ENCODE results near the gene TRMT61A. TPM values are rescaled to one million over a fixed set of nuclear protein-coding genes. Genes with fewer than 3 reads are reported as not detected.
A peak's percentile ranks its signal among the peaks of the same experiment; 100 is the strongest.
"Not testable (repeated sequence)": the region's sequence is repeated elsewhere in the genome, so short reads cannot be mapped to it uniquely, and the experiment has no call there.

The TRMT61A gene
- total RNA-seq, 1 donor from 2014 or later: 5.0 TPM

- DNase-seq (no peak), ATAC-seq (ENCODE audit: poor library complexity) (no peak)
- intact Hi-C loops (cut with DNase I): no loop called here
Observed at GRCh38 chr14:103520269-103520656, 8.7 kb upstream of the TRMT61A start.

DNA sequence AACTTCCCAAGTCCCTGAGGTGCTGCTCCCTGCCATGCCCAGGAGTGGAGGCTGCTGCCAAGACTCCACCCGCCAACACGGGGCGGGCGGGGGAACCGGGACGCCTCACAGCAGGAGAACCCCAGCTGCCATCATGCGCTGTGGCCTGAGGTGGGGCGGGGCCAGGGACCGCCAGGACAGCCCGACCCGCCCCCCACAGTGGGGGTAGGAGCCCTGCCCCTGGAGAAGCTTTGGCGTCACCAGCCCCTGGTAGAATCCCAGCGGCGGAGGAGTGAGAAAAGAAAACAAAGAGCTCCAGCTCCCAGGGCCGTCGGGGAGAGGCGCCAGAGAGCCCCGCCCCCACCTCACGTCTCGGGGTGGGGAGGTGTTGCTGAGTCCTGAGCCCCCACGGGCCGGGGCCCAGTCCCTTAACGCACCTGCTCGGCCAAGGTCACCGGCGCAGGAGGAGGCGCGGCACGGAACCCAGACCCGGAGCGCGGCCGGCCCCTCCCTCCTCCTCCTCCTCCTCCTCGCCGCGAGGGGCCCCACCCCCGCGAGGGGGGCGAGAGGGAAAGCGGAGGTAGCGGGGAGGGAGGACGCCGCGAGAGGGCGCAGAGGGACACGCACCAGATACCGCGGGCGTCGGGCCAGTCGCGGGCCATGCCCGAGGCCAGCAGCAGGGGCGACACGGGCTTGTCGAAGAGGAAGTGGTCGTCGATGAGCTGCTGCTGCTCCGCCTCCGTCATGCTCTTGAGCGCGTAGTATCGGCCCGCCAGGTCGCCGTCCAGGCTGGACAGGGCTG is 8.1 kb upstream of the TRMT61A start:
- peak; percentile 60 for ATAC-seq (ENCODE audit: poor library complexity)
- intact Hi-C loops (cut with DNase I): no loop called here

DNA sequence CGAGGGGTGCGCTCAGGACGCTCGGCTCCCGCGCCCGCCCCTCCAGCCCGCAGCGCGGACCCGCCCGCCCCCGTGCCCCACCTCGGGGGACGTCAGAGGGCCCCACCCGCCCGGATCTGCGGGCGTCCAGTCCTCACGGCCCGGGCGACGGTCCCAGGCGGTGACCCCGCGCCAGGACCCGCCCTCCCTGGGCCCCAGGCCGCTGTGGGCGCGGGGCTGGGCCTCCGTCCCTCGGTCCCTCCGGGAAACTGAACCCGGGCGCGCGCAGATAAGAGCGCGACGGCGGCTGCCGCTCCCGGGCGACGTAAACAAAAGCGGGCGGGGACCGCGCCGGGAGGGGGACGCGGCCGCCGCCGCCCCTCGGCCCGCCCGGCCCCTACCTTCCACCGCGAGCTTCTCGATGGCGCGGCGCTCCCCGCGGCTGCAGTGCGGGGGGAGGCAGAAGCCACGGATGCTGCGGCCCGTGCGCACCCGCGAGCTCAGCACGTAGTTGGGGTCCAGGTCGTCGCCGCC is 7.5 kb upstream of the TRMT61A start:
- DNase-seq (no peak), ATAC-seq (ENCODE audit: poor library complexity) (peak; percentile 53)
- intact Hi-C loops (cut with DNase I): no loop called here

More for the DNA sequence above, 8.1 kb upstream of the TRMT61A start:
- DNase-seq: peak; percentile 92

- DNase-seq: peak; percentile 59
- intact Hi-C loops (cut with DNase I): no loop called here
- no peak for ATAC-seq (ENCODE audit: poor library complexity)
Observed at GRCh38 chr14:103521951-103522563, 6.9 kb upstream of the TRMT61A start.

DNA sequence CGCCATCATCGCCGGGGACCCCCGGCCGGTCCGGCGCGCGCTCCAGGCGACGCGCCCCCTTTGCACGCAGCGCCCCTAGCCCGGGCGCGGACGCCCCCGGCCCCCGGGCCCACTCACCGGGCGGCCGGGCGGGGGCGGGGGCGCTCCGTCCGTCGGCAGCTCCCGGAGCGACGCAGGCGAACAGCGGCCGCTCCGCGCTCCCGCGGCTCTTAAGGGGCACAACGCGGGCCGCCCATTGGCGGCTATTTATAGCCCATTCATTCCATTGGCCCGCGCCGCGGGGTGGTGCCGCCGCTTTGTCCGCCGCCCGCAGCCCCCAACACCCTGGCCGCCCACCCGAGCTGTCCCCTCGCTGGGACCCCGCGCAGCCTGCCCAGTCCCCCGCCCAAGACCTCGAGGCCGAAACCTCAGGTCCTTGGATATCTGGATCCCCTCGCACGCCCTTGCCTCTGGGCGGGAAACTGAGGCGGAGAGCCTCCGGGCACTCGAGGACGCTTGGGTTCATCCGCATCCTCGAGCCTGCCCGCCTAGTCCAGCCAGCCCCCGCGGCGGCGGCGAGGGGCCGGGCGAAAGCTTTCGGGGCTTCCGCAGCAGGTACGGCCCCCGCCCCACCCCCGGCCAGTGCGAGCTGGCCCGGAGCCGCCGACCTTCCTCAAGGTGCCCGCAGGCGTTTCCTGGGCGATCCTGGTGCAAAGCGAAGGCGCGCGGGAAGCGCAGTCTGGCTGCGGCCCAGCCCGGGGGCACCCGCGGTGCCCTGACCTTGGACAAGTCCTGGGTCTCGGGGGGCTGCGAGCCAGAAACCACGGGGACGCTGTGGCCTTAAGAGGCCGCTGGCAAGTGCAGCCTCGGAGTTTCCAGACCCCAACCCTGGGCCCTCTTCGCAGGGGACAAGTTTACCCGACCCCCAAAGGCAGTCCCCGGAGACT is 6.1 kb upstream of the TRMT61A start, which contains the start of gene CKB:
TSS of gene CKB (minus strand) at position 182 of the 926 bp plus-strand sequence. CDS start 337 bp downstream, outside the sequence.
- peak; percentile 84 for DNase-seq
- peak; percentile 34 for ATAC-seq (ENCODE audit: poor library complexity)
- intact Hi-C loops (cut with DNase I): no loop called here

DNA sequence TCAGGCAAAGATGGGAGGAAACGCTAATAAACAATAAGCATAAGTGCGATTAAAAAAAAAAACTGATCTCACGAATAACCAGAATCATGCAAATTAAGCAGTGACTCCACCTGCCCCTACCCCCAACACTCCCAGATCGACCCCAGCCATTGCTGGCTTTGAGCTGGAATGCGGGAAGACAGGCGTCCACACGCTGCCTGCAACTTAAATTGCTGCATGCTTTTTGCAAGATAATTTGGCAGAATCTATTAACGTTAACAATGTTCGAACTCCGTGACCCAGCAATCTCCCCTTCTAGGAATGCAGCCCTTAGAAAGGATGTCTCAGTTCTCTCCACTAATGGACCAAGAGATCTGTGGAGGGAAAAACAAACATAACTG is 5.4 kb upstream of the TRMT61A start:
- no peak for ATAC-seq (ENCODE audit: poor library complexity)
- intact Hi-C loops (cut with DNase I): no loop called here
- DNase-seq: no peak

DNA sequence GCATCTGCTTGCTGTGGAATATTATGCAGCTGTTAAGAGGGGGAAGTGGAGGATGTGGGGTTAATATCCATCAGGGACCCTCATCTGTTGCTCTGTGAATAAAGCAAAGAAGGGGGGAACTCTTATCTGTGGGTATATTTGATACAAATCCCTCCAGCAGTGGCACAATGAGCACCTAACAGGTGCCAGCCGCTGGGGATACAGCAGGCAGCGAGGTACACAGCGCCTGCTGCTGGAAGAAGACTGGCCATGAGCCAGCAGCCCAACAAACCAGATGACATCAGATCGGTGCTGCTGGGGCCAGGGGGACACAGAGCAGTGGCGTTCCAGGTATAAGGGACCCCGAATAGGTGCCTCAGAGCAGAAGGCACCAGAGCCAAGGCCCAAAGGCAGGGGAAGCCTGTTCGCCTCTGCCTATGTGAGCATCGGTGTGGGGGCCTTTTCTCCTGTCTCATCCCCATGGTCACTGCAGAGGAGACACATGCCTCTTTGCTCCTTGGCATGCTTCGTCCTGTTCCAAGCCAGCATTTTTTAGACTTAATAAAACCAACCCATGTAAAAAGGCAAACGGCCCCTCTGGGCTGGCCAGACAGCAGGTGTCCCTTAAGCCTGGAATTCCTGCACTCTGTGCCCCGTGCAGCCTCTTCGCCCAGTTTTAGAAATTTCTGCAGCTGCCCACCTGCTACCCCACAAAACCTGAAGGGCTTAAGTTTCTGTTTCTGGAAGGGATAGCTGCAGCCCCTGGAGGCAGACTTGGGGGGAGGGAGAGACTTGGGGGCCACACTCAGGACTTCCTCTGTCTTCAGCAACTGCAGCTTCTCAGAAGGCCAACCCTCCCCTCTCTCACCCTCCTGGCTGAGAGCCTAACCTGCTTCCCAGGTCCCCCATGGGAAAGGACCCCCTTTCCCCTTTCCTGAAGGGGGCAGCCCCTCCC is 4.7 kb upstream of the TRMT61A start:
- DNase-seq: peak; percentile 42
- intact Hi-C loops (cut with DNase I): no loop called here
- no peak for ATAC-seq (ENCODE audit: poor library complexity)

- DNase-seq; ATAC-seq (ENCODE audit: poor library complexity); intact Hi-C loops (cut with DNase I): not testable (repeated sequence)
Observed at GRCh38 chr14:103525430-103526246, 3.4 kb upstream of the TRMT61A start.

DNA sequence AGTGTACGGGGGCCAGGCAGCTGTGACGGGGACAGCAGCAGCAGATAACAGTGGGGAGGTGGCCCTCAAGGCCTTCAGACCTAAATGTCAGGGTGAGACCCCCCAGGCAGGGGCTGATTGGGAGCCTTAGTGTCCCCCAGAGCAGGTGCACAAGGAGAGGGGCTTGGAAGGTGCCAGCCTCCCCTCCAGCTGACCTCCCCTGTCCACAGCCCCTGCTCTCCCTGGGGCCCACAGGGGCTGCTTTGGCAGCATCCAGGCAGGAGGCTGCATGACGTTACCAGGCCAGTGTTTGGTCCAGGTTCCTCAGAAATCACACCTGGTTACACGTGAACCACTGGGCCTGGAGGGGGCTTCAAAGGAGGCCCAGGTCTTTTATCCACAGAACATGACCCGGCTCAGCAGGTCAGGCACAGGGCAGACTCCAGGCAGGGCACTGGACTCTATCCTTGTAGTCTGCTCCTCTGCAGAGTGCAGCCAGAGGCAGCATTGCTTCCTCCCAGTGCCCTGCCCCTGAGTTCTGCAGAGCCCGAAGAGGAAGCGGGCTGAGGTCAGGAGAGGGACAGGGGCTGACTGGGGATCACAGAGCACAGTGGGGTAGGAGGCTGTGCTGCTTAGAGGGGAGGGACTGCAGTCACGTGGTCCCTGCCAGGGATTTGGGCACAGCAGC is 2.6 kb upstream of the TRMT61A start:
- intact Hi-C loops (cut with DNase I): no loop called here
- ATAC-seq (ENCODE audit: poor library complexity) (no peak), DNase-seq (peak; percentile 49)

- ATAC-seq (ENCODE audit: poor library complexity) (no peak), DNase-seq (no peak)
- intact Hi-C loops (cut with DNase I): no loop called here
Observed at GRCh38 chr14:103526914-103527248, 2.1 kb upstream of the TRMT61A start.

DNA sequence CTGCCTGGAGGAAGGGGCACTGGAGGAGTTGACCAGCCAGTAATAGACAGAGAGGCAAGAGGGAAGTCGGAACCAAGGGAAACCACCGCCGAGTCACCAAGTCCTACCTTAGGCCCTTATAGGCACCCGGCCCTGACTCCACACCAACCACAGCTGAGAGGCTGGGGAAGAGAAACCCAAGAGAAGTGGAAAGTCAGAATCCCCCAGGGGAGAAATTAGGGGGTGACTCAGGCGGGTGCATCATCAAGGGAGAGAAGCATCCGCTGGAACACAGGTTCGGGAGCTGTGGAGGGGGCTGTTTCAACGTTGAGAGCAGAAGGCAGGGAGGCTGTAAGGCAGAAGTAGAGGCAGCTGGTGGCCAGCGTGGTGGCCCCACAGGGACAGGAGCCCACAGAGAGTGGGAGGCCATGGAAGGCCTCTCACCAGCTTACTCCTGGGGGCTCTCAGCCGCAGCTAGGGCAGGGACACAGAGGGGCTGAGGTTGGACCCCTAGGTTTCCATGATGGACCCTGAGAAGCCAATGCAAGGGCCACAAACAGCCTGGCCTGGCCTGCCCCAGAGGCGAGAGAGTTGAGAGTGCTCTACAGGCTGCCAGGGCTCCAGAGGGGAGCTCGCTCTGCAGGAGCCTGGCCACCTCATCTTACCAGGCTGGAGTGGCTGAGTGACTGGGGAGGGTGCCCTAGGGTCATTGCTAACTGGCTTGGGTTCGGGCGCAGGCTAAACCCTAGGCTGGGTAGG is 1.4 kb upstream of the TRMT61A start:
- no peak for ATAC-seq (ENCODE audit: poor library complexity)

GRCh38 chr14:103528146-103528586 is 830 bp upstream of the TRMT61A start:
- DNase-seq (peak; percentile 50), ATAC-seq (ENCODE audit: poor library complexity) (peak; percentile 59)
- intact Hi-C loops (cut with DNase I): no loop called here

More for the DNA sequence above, 1.4 kb upstream of the TRMT61A start:
- intact Hi-C loops (cut with DNase I): no loop called here
- peak; percentile 36 for DNase-seq

GRCh38 chr14:103529383-103530365 is 678 bp downstream of the TRMT61A start:
- ATAC-seq (ENCODE audit: poor library complexity): no peak
- intact Hi-C loops (cut with DNase I): no loop called here
- DNase-seq: no peak

DNA sequence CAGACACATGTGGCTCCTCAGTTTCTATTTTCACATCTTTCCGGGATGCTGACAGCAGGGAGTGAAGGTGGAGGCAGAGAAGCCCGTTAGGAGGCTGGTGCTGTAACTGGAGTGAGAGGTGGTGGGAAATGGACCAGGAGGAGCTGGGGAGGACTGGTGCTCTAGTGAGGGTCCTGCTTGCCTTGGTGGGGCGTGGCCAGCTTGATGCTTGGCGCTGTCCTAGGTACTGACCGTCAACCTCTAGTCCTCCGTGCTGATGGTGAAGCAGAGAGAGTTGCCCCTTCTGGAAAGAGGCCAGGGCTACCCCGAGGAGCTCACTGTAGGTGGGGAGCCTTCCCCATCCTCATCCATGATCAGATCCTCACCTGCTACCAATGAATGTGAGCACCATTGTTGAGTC is 1.4 kb downstream of the TRMT61A start:
- ATAC-seq (ENCODE audit: poor library complexity): no peak
- intact Hi-C loops (cut with DNase I): no loop called here
- DNase-seq: no peak

- ATAC-seq (ENCODE audit: poor library complexity): no peak
- DNase-seq: no peak
- intact Hi-C loops (cut with DNase I): no loop called here
Observed at GRCh38 chr14:103530831-103531230, 1.8 kb downstream of the TRMT61A start.

All from Right ventricle myocardium superior (tissue), 1 donor.